PC-3 (cell line): ENCODE data around the gene NMRK2. TPM values are rescaled to one million over a fixed set of nuclear protein-coding genes. Genes with fewer than 3 reads are reported as not detected.

Source experiments
- ATAC-seq: fragments of 200-7000 bp; cut with Tn5 transposase; 2 replicates; pipeline ENCODE4 v1.9.1; 2020; ENCODE audit warnings: mild to moderate bottlenecking, moderate library complexity
- BruUV-seq: library from RNA; stranded (reverse); fragments of 400-500 nt; replicated peaks from 2 replicates; lab custom pipeline; 2021; lab: Mats Ljungman, UMichigan
- CTCF ChIA-PET: fragments of 300-600 bp; sonication (Branson Sonifier 250); formaldehyde crosslinking; loops from one replicate; lab custom pipeline; 2022; ENCODE audit warnings: antibody characterized with exemption; lab: Charles Lee
- POLR2A ChIA-PET: fragments of 300-600 bp; sonication (Branson Sonifier 250); formaldehyde crosslinking; loops from one replicate; lab custom pipeline; 2022; ENCODE audit warnings: antibody characterized with exemption; ENCODE audit not compliant: unreplicated experiment; lab: Charles Lee
- DNase-seq: peaks from one replicate; pipeline ENCODE4 v3.0.0-alpha.2; 2015
- H2AFZ ChIP-seq: fragments of 300-600 bp; sonication (generic); 2 replicates; pipeline ENCODE4 v1.6.0; 2016; ENCODE audit warnings: antibody characterized with exemption, low read length
- H3F3A ChIP-seq: fragments of 300-600 bp; sonication (generic); one replicate; pipeline ENCODE4 v1.6.0; 2017; ENCODE audit warnings: antibody characterized with exemption, low read length, control low read depth, mild to moderate bottlenecking; ENCODE audit not compliant: unreplicated experiment
- H3K27ac ChIP-seq: fragments of 300-600 bp; sonication (generic); 2 replicates; pipeline ENCODE4 v1.5.1; 2016; ENCODE audit warnings: mild to moderate bottlenecking, low read length
- H3K27me3 ChIP-seq: fragments of 300-600 bp; sonication (generic); 2 replicates; pipeline ENCODE4 v1.6.1; 2016; ENCODE audit warnings: low read length, mixed read lengths
- H3K36me3 ChIP-seq: fragments of 300-600 bp; sonication (generic); 2 replicates; pipeline ENCODE4 v1.6.1; 2016; ENCODE audit warnings: low read depth, mixed run types, low read length, mixed read lengths
- H3K4me1 ChIP-seq: fragments of 300-600 bp; sonication (generic); 2 replicates; pipeline ENCODE4 v1.5.1; 2016; ENCODE audit warnings: low read length; ENCODE audit not compliant: insufficient read depth
- H3K4me2 ChIP-seq: fragments of 300-600 bp; sonication (generic); 2 replicates; pipeline ENCODE4 v1.6.0; 2016; ENCODE audit warnings: low read length
- H3K4me3 ChIP-seq: fragments of 300-600 bp; sonication (generic); 2 replicates; pipeline ENCODE4 v1.5.1; 2016; ENCODE audit warnings: mild to moderate bottlenecking, low read length, mixed read lengths
- H3K79me2 ChIP-seq: fragments of 300-600 bp; sonication (generic); 2 replicates; pipeline ENCODE4 v1.6.1; 2017; ENCODE audit warnings: low read length, mixed read lengths
- H3K9ac ChIP-seq: fragments of 300-600 bp; sonication (generic); 2 replicates; pipeline ENCODE4 v1.6.0; 2016; ENCODE audit warnings: mild to moderate bottlenecking, low read length
- H3K9me2 ChIP-seq: fragments of 300-600 bp; sonication (generic); replicated peaks from 2 replicates; pipeline ENCODE4 v1.6.1; 2016; ENCODE audit warnings: mixed run types, low read length, mixed read lengths
- H3K9me3 ChIP-seq: fragments of 300-600 bp; sonication (generic); 2 replicates; pipeline ENCODE4 v1.6.1; 2016; ENCODE audit warnings: low read length, mixed read lengths
- H4K20me1 ChIP-seq: fragments of 300-600 bp; sonication (generic); 2 replicates; pipeline ENCODE4 v1.6.1; 2016; ENCODE audit warnings: low read length, mixed read lengths
- EZH2 ChIP-seq: fragments of 300-600 bp; sonication (generic); IDR thresholded peaks from one replicate; pipeline ENCODE4 v1.6.1; 2017; ENCODE audit warnings: antibody characterized with exemption, mild to moderate bottlenecking, low read length; ENCODE audit not compliant: unreplicated experiment
- EZH2phosphoT487 ChIP-seq: fragments of 300-600 bp; sonication (generic); IDR thresholded peaks from 2 replicates; pipeline ENCODE4 v1.6.1; 2018; ENCODE audit warnings: mild to moderate bottlenecking, antibody characterized with exemption, low read length, borderline replicate concordance
- intact Hi-C: fragments of 100-400 bp; cut with micrococcal nuclease; formaldehyde crosslinking; loops from 2 replicates; pipeline ENCODE4 v1.9.0; 2023
- total RNA-seq: library from RNA; depleted of rRNA; stranded (reverse); fragments of >200 nt; gene quantifications from 2 replicates; pipeline ENCODE4 v1.2.3, GENCODE V29; 2014
- TF ChIP-seq, protein P1 (sequence below): fragments of 300-600 bp; sonication (generic); conservative IDR thresholded peaks from 2 replicates; pipeline ENCODE4 v1.5.1; 2017; ENCODE audit warnings: antibody characterized with exemption, low read depth, mild to moderate bottlenecking, low read length

NMRK2 gene
- total RNA-seq, 1 experiment from 2014 or later: not detected

DNA sequence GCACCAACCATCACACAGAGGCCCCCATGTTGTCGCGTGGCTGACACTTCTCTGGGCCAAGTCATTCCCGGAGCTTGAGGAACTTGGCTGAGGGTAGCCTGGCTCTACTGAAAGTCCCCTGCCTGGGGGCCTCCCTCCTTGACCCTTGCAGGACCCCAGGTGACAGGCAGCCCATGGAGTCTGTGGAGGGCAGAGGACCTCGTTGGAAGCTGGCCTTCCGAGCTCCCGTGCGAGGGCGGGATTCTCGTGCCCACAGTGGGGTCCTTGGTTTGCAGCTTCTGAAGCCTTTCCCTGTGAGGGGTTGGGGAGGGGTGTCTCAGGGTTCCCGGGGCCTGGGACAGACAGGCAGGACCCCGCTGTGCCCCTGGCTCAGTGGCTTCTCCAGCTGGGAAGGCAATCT is 16.4 kb downstream of the NMRK2 start:
- H4K20me1 ChIP-seq: no peaks in the 10 kb centered on the region
- CTCF ChIA-PET: no interaction called here
- BruUV-seq: no TSS peak

GRCh38 chr19:3949997-3950859 is 17.4 kb downstream of the NMRK2 start:
- Histone ChIP-seq H3K79me2 (no peaks in the 10 kb centered on the region), H3K4me3 (no peak overlapping the region), H3F3A (no peaks in the 10 kb centered on the region), H3K27me3 (no peaks in the 10 kb centered on the region), H3K36me3 (no peaks in the 10 kb centered on the region), H4K20me1 (no peaks in the 10 kb centered on the region), H3K27ac (no peak overlapping the region), H3K4me1 (no peaks in the 10 kb centered on the region), H3K9me2 (no peaks in the 10 kb centered on the region), H3K9ac (no peak overlapping the region), H2AFZ (no peak overlapping the region), H3K4me2 (no peak overlapping the region), H3K9me3 (no peaks in the 10 kb centered on the region)
- no TSS peak for BruUV-seq
- DNase-seq (no peak), ATAC-seq (no peak)
- POLR2A ChIA-PET: no interaction called here
- CTCF ChIA-PET: no interaction called here
- intact Hi-C loops: no loop called here
- TF ChIP-seq, protein P1, sequence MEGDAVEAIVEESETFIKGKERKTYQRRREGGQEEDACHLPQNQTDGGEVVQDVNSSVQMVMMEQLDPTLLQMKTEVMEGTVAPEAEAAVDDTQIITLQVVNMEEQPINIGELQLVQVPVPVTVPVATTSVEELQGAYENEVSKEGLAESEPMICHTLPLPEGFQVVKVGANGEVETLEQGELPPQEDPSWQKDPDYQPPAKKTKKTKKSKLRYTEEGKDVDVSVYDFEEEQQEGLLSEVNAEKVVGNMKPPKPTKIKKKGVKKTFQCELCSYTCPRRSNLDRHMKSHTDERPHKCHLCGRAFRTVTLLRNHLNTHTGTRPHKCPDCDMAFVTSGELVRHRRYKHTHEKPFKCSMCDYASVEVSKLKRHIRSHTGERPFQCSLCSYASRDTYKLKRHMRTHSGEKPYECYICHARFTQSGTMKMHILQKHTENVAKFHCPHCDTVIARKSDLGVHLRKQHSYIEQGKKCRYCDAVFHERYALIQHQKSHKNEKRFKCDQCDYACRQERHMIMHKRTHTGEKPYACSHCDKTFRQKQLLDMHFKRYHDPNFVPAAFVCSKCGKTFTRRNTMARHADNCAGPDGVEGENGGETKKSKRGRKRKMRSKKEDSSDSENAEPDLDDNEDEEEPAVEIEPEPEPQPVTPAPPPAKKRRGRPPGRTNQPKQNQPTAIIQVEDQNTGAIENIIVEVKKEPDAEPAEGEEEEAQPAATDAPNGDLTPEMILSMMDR: no peak
- TF ChIP-seq EZH2phosphoT487 (no peak), EZH2 (no peak)

More for the DNA sequence above, 16.4 kb downstream of the NMRK2 start:
- H3K4me3 ChIP-seq: no peak overlapping the region
- ATAC-seq (no peak), DNase-seq (no peak)
- TF ChIP-seq, protein P1: no peak
- TF ChIP-seq EZH2 (no peak), EZH2phosphoT487 (no peak)
- H3K9ac ChIP-seq: no peak overlapping the region
- H3K36me3 ChIP-seq: no peaks in the 10 kb centered on the region
- POLR2A ChIA-PET: no interaction called here
- H3F3A ChIP-seq: no peaks in the 10 kb centered on the region
- no peak overlapping the region for H3K4me2 ChIP-seq
- no peaks in the 10 kb centered on the region for H3K79me2 ChIP-seq
- H3K4me1 ChIP-seq: no peaks in the 10 kb centered on the region
- H3K9me2 ChIP-seq: no peaks in the 10 kb centered on the region
- H3K27me3 ChIP-seq: no peaks in the 10 kb centered on the region
- intact Hi-C loops: no loop called here
- H2AFZ ChIP-seq: no peak overlapping the region
- H3K9me3 ChIP-seq: no peaks in the 10 kb centered on the region
- no peak overlapping the region for H3K27ac ChIP-seq
